ENCODE data around the gene COG5.

DNA sequence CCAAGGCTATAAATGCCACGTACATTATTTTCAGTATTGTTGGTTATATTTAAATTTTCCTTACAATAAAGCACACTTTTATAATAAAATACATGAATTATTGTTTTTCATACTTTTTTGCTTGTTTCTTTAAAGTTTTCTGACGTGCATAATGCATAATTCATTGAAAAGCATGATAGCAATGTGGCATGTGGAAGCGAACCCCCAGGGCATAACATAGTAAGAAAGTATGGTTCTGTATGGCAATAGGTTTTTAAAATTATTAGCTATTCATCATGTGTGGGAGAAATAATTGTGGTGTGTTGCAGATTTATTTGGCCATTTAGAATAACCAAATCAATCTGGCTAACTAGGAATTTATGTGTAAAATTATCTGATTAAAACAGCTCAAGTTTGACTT, 402.3 kb downstream of the COG5 start:
- TF ChIP-seq, protein P1, sequence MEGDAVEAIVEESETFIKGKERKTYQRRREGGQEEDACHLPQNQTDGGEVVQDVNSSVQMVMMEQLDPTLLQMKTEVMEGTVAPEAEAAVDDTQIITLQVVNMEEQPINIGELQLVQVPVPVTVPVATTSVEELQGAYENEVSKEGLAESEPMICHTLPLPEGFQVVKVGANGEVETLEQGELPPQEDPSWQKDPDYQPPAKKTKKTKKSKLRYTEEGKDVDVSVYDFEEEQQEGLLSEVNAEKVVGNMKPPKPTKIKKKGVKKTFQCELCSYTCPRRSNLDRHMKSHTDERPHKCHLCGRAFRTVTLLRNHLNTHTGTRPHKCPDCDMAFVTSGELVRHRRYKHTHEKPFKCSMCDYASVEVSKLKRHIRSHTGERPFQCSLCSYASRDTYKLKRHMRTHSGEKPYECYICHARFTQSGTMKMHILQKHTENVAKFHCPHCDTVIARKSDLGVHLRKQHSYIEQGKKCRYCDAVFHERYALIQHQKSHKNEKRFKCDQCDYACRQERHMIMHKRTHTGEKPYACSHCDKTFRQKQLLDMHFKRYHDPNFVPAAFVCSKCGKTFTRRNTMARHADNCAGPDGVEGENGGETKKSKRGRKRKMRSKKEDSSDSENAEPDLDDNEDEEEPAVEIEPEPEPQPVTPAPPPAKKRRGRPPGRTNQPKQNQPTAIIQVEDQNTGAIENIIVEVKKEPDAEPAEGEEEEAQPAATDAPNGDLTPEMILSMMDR (conservative IDR thresholded peaks at IDR 0.05; ENCODE audit: low read length), result no peak
- TF ChIP-seq EZH2phosphoT487 (IDR thresholded peaks at IDR 0.05; ENCODE audit: borderline replicate concordance), result no peak

Measured in Loucy (cell line).